ENCODE data around the gene MYH16. TPM values are rescaled to one million over a fixed set of nuclear protein-coding genes. Genes with fewer than 3 reads are reported as not detected.
"Not testable (repeated sequence)": the region's sequence is repeated elsewhere in the genome, so short reads cannot be mapped to it uniquely, and the experiment has no call there.

The MYH16 gene
- total and polyA plus RNA-seq, 2 donors (not counting 1 experiment from before 2014, with no cell fraction given) = not detected

DNA sequence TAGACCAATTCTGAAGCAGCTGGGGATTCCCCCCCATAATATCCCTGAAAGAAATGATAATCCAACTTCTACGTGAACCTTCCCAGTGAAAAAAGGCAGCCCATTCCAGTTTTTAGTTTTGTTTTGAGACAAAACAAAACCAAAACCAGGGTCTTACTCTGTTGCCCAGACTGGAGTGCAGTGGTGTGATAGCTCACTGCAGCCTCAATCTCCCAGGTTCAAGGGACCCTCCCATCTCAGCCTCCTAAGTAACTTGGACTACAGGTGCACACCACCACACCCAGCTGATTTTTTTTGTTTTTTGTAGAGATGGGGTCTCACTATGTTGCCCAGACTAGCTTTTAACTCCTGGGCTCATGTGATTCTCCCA, 40.5 kb downstream of the MYH16 start:
- no peaks in the 10 kb centered on the region for H3K9me3 ChIP-seq (ENCODE audit: control insufficient read depth, insufficient read depth, low read depth, low read length)
- H2AFZ ChIP-seq (ENCODE audit: low read length) = no peak overlapping the region
- H3K4me2 ChIP-seq (ENCODE audit: extremely low read depth, insufficient read depth, low read length) = no peak overlapping the region
- H3K4me3 ChIP-seq (replicated peaks in 1 of 4; ENCODE audit: control extremely low read depth in 1 of 4, insufficient read depth in 1 of 4, low read depth in 3 of 4, low read length in 4 of 4) = no peak overlapping the region
- H3K79me2 ChIP-seq (ENCODE audit: control insufficient read depth, insufficient read depth, low read length) = no peaks in the 10 kb centered on the region
- H3K36me3 ChIP-seq (ENCODE audit: control insufficient read depth, insufficient read depth, low read length) = no peaks in the 10 kb centered on the region
- TF ChIP-seq, protein P1, sequence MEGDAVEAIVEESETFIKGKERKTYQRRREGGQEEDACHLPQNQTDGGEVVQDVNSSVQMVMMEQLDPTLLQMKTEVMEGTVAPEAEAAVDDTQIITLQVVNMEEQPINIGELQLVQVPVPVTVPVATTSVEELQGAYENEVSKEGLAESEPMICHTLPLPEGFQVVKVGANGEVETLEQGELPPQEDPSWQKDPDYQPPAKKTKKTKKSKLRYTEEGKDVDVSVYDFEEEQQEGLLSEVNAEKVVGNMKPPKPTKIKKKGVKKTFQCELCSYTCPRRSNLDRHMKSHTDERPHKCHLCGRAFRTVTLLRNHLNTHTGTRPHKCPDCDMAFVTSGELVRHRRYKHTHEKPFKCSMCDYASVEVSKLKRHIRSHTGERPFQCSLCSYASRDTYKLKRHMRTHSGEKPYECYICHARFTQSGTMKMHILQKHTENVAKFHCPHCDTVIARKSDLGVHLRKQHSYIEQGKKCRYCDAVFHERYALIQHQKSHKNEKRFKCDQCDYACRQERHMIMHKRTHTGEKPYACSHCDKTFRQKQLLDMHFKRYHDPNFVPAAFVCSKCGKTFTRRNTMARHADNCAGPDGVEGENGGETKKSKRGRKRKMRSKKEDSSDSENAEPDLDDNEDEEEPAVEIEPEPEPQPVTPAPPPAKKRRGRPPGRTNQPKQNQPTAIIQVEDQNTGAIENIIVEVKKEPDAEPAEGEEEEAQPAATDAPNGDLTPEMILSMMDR (conservative IDR thresholded peaks at IDR 0.05 in 1 of 2, IDR thresholded peaks at IDR 0.05 in 1 of 2; ENCODE audit: low read depth in 1 of 2, low read length in 2 of 2) = no peak
- no peak for TF ChIP-seq EZH2 (IDR thresholded peaks at IDR 0.05; ENCODE audit: low read length, missing control alignments)
- no peaks in the 10 kb centered on the region for H3K27me3 ChIP-seq (ENCODE audit: control insufficient read depth, insufficient read depth, low read length)
- no peaks in the 10 kb centered on the region for H4K20me1 ChIP-seq (ENCODE audit: control insufficient read depth, extremely low read depth, insufficient read depth, low read length)
- no peaks in the 10 kb centered on the region for H3K4me1 ChIP-seq (ENCODE audit: control insufficient read depth, extremely low read depth, insufficient read depth, low read length)
- H3K9ac ChIP-seq (ENCODE audit: insufficient read depth, low read length) = no peak overlapping the region
- no peak overlapping the region for H3K27ac ChIP-seq (ENCODE audit: insufficient read depth, low read length)
- no peak for DNase-seq (ENCODE audit: low read depth in 2 of 2)

DNA sequence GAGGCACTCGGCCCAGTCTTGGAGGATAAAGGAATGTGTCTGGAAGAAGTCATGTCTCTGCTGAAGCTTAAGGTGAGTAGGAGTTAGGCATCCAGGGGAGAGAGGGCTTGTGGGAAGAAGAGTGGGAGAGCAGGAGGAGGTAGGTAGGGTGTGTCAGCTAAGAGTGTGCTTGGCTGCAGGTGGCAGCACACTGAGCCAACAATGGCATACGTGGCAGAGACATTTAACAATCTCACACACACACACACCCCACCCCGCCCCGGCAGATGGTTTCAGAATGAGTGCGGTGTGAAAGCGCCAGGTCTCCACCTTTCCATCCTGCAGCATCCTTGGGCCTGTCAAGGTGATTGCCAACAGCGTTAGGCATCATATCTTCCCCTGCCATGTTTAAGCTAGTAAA, 41.9 kb downstream of the MYH16 start:
- DNase-seq (ENCODE audit: low read depth in 2 of 2) = no peak
- Histone ChIP-seq H3K27ac (ENCODE audit: insufficient read depth, low read length) (no peak overlapping the region), H4K20me1 (ENCODE audit: control insufficient read depth, extremely low read depth, insufficient read depth, low read length) (no peaks in the 10 kb centered on the region), H3K9ac (ENCODE audit: insufficient read depth, low read length) (no peak overlapping the region), H3K79me2 (ENCODE audit: control insufficient read depth, insufficient read depth, low read length) (no peaks in the 10 kb centered on the region), H3K27me3 (ENCODE audit: control insufficient read depth, insufficient read depth, low read length) (no peaks in the 10 kb centered on the region), H3K9me3 (ENCODE audit: control insufficient read depth, insufficient read depth, low read depth, low read length) (no peaks in the 10 kb centered on the region), H2AFZ (ENCODE audit: low read length) (no peak overlapping the region), H3K36me3 (ENCODE audit: control insufficient read depth, insufficient read depth, low read length) (no peaks in the 10 kb centered on the region), H3K4me3 (replicated peaks in 1 of 4; ENCODE audit: control extremely low read depth in 1 of 4, insufficient read depth in 1 of 4, low read depth in 3 of 4, low read length in 4 of 4) (no peak overlapping the region), H3K4me2 (ENCODE audit: extremely low read depth, insufficient read depth, low read length) (no peak overlapping the region), H3K4me1 (ENCODE audit: control insufficient read depth, extremely low read depth, insufficient read depth, low read length) (no peaks in the 10 kb centered on the region)
- TF ChIP-seq, protein P1 (conservative IDR thresholded peaks at IDR 0.05 in 1 of 2, IDR thresholded peaks at IDR 0.05 in 1 of 2; ENCODE audit: low read depth in 1 of 2, low read length in 2 of 2) = no peak
- TF ChIP-seq EZH2 (IDR thresholded peaks at IDR 0.05; ENCODE audit: low read length, missing control alignments) = no peak

DNA sequence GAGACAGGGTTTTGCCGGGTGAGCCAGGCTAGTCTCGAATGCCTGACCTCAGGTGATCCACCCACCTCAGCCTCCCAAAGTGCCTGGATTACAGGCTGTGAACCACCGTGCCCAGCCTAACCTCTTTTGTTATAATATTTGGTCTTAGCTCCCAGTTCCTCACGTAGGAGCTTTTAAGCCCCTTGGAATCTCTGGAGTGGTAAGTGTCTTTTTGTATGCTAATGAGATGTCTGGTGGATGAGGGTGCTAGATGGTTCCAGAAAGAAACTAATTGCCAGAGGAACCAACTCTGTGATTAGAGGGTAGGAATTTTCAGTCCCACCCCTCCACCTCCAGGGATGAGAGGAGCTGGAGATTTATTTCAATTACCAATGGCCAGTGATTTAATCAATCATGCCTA, 47.7 kb downstream of the MYH16 start:
- H3K79me2 ChIP-seq (ENCODE audit: control insufficient read depth, insufficient read depth, low read length) = peaks cover 3% of the 10 kb centered on the region
- no peak overlapping the region for H3K27ac ChIP-seq (ENCODE audit: insufficient read depth, low read length)
- H2AFZ ChIP-seq (ENCODE audit: low read length) = no peak overlapping the region
- H3K4me1 ChIP-seq (ENCODE audit: control insufficient read depth, extremely low read depth, insufficient read depth, low read length) = no peaks in the 10 kb centered on the region
- TF ChIP-seq EZH2 (IDR thresholded peaks at IDR 0.05; ENCODE audit: low read length, missing control alignments) = no peak
- TF ChIP-seq, protein P1 (conservative IDR thresholded peaks at IDR 0.05 in 1 of 2, IDR thresholded peaks at IDR 0.05 in 1 of 2; ENCODE audit: low read depth in 1 of 2, low read length in 2 of 2) = no peak
- no peak for DNase-seq (ENCODE audit: low read depth in 2 of 2)
- H4K20me1 ChIP-seq (ENCODE audit: control insufficient read depth, extremely low read depth, insufficient read depth, low read length) = no peaks in the 10 kb centered on the region
- H3K4me3 ChIP-seq (replicated peaks in 1 of 4; ENCODE audit: control extremely low read depth in 1 of 4, insufficient read depth in 1 of 4, low read depth in 3 of 4, low read length in 4 of 4) = no peak overlapping the region
- H3K36me3 ChIP-seq (ENCODE audit: control insufficient read depth, insufficient read depth, low read length) = no peaks in the 10 kb centered on the region
- H3K9me3 ChIP-seq (ENCODE audit: control insufficient read depth, insufficient read depth, low read depth, low read length) = no peaks in the 10 kb centered on the region
- H3K27me3 ChIP-seq (ENCODE audit: control insufficient read depth, insufficient read depth, low read length) = no peaks in the 10 kb centered on the region
- no peak overlapping the region for H3K9ac ChIP-seq (ENCODE audit: insufficient read depth, low read length)
- no peak overlapping the region for H3K4me2 ChIP-seq (ENCODE audit: extremely low read depth, insufficient read depth, low read length)

DNA sequence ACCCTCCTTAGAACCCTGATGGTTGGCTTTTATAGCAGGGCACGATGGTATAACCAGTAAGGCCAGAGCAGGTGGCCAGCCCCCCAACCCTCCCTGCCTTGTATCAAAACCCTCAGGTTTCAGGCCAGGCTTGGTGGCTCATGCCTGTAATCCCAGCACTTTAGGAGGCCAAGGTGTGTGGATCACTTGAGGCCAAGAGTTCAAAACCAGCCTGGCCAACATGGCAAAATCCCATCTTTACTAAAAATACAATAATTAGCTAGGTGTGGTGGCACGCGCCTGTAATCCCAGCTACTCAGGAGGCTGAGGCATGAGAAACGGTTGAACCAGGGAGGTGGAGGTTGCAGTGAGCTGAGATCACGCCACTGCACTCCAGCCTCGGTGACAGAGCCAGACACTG, 50.0 kb downstream of the MYH16 start:
- H4K20me1 ChIP-seq (ENCODE audit: control insufficient read depth, extremely low read depth, insufficient read depth, low read length); H3K9me3 ChIP-seq (ENCODE audit: control insufficient read depth, insufficient read depth, low read depth, low read length); H3K9ac ChIP-seq (ENCODE audit: insufficient read depth, low read length); H3K36me3 ChIP-seq (ENCODE audit: control insufficient read depth, insufficient read depth, low read length); H3K4me2 ChIP-seq (ENCODE audit: extremely low read depth, insufficient read depth, low read length); H3K4me3 ChIP-seq (replicated peaks in 1 of 4; ENCODE audit: control extremely low read depth in 1 of 4, insufficient read depth in 1 of 4, low read depth in 3 of 4, low read length in 4 of 4); H3K27ac ChIP-seq (ENCODE audit: insufficient read depth, low read length); H3K27me3 ChIP-seq (ENCODE audit: control insufficient read depth, insufficient read depth, low read length); H2AFZ ChIP-seq (ENCODE audit: low read length); DNase-seq (ENCODE audit: low read depth in 2 of 2); H3K4me1 ChIP-seq (ENCODE audit: control insufficient read depth, extremely low read depth, insufficient read depth, low read length): not testable (repeated sequence)
- H3K79me2 ChIP-seq (ENCODE audit: control insufficient read depth, insufficient read depth, low read length) = peaks cover 23% of the 10 kb centered on the region

Data from fibroblast of lung (primary cell).